HL-60 (cell line): ENCODE measurements around the gene MBTPS1.

Experiments used
- DNase-seq, 2 experiments: peaks; one replicate each; pipeline ENCODE4 v3.0.0-alpha.2; 2010 to 2020; ENCODE audit warnings: low read depth in 1 of 2, low spot score in 1 of 2
- H3K27ac ChIP-seq: fragments of 250-450 bp; sonication (Bioruptor Pico); replicated peaks from 2 replicates; pipeline ENCODE4 v1.5.1; 2020; ENCODE audit warnings: mild to moderate bottlenecking, moderate library complexity
- H3K27me3 ChIP-seq: fragments of 250-450 bp; sonication (Bioruptor Pico); 2 replicates; pipeline ENCODE4 v1.5.1; 2021; ENCODE audit warnings: mild to moderate bottlenecking, moderate library complexity; ENCODE audit not compliant: insufficient read depth, poor library complexity, severe bottlenecking
- H3K4me3 ChIP-seq: replicated peaks from 2 replicates; pipeline ENCODE4 v1.5.1; 2011; ENCODE audit warnings: mild to moderate bottlenecking, control low read depth, low read length; ENCODE audit not compliant: insufficient read depth
- GABPA ChIP-seq: IDR thresholded peaks from 2 replicates; pipeline ENCODE4 v1.6.1; 2012; ENCODE audit warnings: low read depth
- POLR2AphosphoS5 ChIP-seq: IDR thresholded peaks from 2 replicates; pipeline ENCODE4 v1.6.1; 2012; ENCODE audit warnings: low read depth
- SPI1 ChIP-seq: IDR thresholded peaks from 2 replicates; pipeline ENCODE4 v1.6.1; 2012; ENCODE audit warnings: low read depth, mild to moderate bottlenecking, borderline replicate concordance
- TF ChIP-seq, protein P1 (sequence below): IDR thresholded peaks from one replicate; pipeline ENCODE4 v1.5.1; 2011; ENCODE audit warnings: low read length, control low read depth, inconsistent platforms; ENCODE audit not compliant: insufficient read depth
- TF ChIP-seq, protein P2 (sequence below): IDR thresholded peaks from 2 replicates; pipeline ENCODE4 v1.6.1; 2012; ENCODE audit warnings: low read depth; ENCODE audit not compliant: insufficient replicate concordance

Gene MBTPS1

DNA sequence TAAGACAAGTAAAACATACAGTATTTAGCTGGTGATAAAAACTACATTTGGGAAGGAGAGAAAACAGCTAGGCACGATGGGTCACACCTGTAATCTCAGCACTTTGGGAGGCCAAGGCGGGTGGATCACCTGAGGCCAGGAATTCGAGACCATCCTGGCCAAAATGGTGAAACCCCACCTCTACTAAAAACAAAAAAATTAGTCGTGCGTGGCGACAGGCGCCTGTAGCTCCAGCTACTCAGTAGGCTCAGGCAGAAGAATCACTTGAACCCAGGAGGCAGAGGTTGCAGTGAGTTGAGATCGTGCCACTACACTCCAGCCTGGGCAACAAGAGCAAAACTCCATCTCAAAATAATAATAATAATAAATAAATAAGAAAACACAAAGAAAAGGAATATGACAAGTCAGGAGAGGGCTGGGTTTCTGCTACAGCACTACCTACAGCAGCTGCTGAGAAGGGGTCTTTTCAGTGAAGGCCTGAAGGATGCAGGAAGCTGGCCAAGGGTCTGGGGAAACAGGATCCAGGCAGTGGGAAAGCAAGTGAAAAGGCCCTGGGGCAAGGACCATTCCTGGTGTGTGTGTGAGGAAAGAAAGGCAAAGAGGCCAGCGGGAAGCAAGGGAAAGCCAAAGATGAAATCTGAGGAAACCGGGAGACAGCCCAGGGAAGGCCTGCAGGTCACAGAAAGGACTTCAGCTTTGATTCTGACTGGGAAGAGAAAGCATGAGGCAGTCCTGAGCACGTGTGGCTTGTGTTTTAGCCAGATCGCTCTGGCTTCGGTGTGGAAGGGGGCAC lies 10.6 kb downstream of the MBTPS1 start:
- DNase-seq: no peak
- H3K27ac ChIP-seq: no peak overlapping the region

DNA sequence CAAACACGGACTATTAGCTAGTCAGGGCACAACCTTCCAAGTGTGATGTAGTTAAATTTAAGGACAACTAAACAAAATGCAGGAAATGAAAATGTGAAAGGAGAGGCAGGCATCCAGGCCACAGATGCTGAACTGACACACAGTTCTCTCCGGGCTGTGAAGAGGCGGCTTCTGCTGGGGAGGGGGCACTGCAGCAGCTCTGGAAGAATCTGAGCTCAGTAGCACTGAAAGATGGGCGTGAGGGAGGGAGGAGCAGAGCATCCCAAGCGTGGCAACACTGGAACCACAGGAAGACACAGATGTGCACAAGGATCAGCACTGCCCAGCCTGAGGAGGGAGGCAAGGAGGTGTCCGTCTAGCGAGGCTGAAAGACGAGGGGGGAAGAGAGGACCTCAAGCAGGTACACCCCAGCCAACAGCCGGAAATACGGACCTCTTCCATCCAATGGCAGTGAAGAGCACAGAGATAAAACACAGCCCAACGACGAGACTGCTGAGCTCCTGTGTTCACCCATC lies 11.4 kb downstream of the MBTPS1 start:
- H3K27ac ChIP-seq: no peak overlapping the region
- TF ChIP-seq GABPA: no peak
- DNase-seq: no peak
- H3K27me3 ChIP-seq: no peaks in the 10 kb centered on the region
- no peak overlapping the region for H3K4me3 ChIP-seq

More for the DNA sequence above, 10.6 kb downstream of the MBTPS1 start:
- no peak overlapping the region for H3K4me3 ChIP-seq
- TF ChIP-seq, protein P1, sequence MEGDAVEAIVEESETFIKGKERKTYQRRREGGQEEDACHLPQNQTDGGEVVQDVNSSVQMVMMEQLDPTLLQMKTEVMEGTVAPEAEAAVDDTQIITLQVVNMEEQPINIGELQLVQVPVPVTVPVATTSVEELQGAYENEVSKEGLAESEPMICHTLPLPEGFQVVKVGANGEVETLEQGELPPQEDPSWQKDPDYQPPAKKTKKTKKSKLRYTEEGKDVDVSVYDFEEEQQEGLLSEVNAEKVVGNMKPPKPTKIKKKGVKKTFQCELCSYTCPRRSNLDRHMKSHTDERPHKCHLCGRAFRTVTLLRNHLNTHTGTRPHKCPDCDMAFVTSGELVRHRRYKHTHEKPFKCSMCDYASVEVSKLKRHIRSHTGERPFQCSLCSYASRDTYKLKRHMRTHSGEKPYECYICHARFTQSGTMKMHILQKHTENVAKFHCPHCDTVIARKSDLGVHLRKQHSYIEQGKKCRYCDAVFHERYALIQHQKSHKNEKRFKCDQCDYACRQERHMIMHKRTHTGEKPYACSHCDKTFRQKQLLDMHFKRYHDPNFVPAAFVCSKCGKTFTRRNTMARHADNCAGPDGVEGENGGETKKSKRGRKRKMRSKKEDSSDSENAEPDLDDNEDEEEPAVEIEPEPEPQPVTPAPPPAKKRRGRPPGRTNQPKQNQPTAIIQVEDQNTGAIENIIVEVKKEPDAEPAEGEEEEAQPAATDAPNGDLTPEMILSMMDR: no peak
- TF ChIP-seq, protein P2, sequence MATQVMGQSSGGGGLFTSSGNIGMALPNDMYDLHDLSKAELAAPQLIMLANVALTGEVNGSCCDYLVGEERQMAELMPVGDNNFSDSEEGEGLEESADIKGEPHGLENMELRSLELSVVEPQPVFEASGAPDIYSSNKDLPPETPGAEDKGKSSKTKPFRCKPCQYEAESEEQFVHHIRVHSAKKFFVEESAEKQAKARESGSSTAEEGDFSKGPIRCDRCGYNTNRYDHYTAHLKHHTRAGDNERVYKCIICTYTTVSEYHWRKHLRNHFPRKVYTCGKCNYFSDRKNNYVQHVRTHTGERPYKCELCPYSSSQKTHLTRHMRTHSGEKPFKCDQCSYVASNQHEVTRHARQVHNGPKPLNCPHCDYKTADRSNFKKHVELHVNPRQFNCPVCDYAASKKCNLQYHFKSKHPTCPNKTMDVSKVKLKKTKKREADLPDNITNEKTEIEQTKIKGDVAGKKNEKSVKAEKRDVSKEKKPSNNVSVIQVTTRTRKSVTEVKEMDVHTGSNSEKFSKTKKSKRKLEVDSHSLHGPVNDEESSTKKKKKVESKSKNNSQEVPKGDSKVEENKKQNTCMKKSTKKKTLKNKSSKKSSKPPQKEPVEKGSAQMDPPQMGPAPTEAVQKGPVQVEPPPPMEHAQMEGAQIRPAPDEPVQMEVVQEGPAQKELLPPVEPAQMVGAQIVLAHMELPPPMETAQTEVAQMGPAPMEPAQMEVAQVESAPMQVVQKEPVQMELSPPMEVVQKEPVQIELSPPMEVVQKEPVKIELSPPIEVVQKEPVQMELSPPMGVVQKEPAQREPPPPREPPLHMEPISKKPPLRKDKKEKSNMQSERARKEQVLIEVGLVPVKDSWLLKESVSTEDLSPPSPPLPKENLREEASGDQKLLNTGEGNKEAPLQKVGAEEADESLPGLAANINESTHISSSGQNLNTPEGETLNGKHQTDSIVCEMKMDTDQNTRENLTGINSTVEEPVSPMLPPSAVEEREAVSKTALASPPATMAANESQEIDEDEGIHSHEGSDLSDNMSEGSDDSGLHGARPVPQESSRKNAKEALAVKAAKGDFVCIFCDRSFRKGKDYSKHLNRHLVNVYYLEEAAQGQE: no peak
- TF ChIP-seq POLR2AphosphoS5: no peak
- TF ChIP-seq GABPA: no peak
- TF ChIP-seq SPI1: no peak
- H3K27me3 ChIP-seq: no peaks in the 10 kb centered on the region

DNA sequence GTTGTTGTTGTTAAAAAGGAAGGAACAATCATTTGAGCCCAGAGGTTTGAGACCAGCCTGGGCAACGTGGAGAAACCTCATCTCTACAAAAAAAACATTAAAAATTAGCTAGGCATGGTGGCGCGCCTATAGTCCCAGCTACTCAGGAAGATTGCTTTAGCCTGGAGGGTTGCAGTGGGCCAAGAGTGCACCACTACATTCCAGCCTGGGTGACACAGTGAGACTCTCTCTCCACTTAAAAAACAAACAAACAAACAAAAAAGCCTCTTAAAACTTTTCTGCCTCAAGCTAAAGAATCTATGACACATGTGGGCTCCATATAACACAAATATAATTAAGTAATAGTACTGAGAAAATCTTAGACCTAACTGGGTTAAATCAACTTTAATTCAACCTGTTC lies 12.5 kb downstream of the MBTPS1 start:
- Histone ChIP-seq H3K4me3 (no peak overlapping the region), H3K27me3 (no peaks in the 10 kb centered on the region), H3K27ac (no peak overlapping the region)
- no peak for DNase-seq
- no peak for TF ChIP-seq POLR2AphosphoS5
- TF ChIP-seq, protein P1: no peak
- TF ChIP-seq, protein P2: no peak
- no peak for TF ChIP-seq GABPA
- no peak for TF ChIP-seq SPI1

DNA sequence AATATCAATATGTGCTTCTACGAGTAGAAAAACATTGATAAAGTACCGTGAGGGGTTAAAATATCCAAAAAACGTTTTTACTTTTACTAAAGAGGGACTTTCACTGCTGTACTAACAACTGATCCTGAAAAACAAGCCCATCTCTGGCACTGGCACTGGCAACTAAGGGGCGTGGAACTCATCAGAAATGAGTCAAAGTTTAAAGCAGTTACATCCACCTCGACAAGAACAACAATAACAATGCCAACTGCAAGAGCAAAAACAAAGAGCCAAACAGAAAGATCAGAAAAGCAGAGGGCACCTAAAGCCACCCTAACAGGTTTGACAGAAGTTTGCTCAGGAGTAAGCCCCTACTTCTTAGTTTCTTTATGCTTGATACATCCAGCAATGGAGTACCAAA lies 13.1 kb downstream of the MBTPS1 start:
- H3K4me3 ChIP-seq: no peak overlapping the region
- DNase-seq: no peak
- TF ChIP-seq, protein P1: no peak
- TF ChIP-seq SPI1: no peak
- H3K27ac ChIP-seq: no peak overlapping the region
- no peaks in the 10 kb centered on the region for H3K27me3 ChIP-seq
